IMR-90 (cell line): ENCODE results near the gene PAEP. TPM values are rescaled to one million over a fixed set of nuclear protein-coding genes. Genes with fewer than 3 reads are reported as not detected.

Experiments
- ATAC-seq: fragments of 200-7000 bp; cut with Tn5 transposase; 2 replicates; pipeline ENCODE4 v1.9.1; 2020; ENCODE audit warnings: low read depth, mild to moderate bottlenecking, moderate library complexity
- BruUV-seq: library from RNA; stranded (reverse); fragments of 400-500 nt; replicated peaks from 2 replicates; lab custom pipeline; 2021; lab: Mats Ljungman, UMichigan
- CTCF ChIA-PET: fragments of 300-600 bp; formaldehyde crosslinking; extraction: SDS; loops from one replicate; lab custom pipeline; 2021; ENCODE audit warnings: antibody characterized with exemption; lab: Yijun Ruan, JAX
- POLR2A ChIA-PET: fragments of 300-600 bp; sonication (Branson Sonifier 250); formaldehyde crosslinking; loops from one replicate; lab custom pipeline; 2022; ENCODE audit warnings: antibody characterized with exemption; ENCODE audit not compliant: unreplicated experiment; lab: Charles Lee
- DNase-seq: peaks from one replicate; pipeline ENCODE4 v3.0.0; 2013
- H2AFZ ChIP-seq: replicated peaks from 2 replicates; pipeline ENCODE3; 2013; ENCODE audit warnings: low read length, mild to moderate bottlenecking; ENCODE audit not compliant: poor library complexity
- H2AK5ac ChIP-seq: 2 replicates; pipeline ENCODE4 v1.6.1; 2013; ENCODE audit warnings: low read depth, low read length, inconsistent platforms
- H2AK9ac ChIP-seq: replicated peaks from 2 replicates; pipeline ENCODE3; 2013; ENCODE audit warnings: mild to moderate bottlenecking, low read depth, low read length, moderate library complexity; ENCODE audit not compliant: poor library complexity
- H2BK120ac ChIP-seq: 2 replicates; pipeline ENCODE4 v1.6.1; 2013; ENCODE audit warnings: low read depth, low read length, inconsistent platforms
- H2BK15ac ChIP-seq: 3 replicates; pipeline ENCODE4 v1.6.1; 2013; ENCODE audit warnings: low read depth, low read length, inconsistent platforms
- H2BK20ac ChIP-seq: 2 replicates; pipeline ENCODE4 v1.6.1; 2013; ENCODE audit warnings: low read depth, mild to moderate bottlenecking, inconsistent platforms, low read length, moderate library complexity
- H2BK5ac ChIP-seq: 2 replicates; pipeline ENCODE4 v1.6.1; 2013; ENCODE audit warnings: mild to moderate bottlenecking, low read depth, low read length, inconsistent platforms; ENCODE audit not compliant: poor library complexity, severe bottlenecking
- H3K14ac ChIP-seq: replicated peaks from 2 replicates; pipeline ENCODE4 v1.6.1; 2013; ENCODE audit warnings: low read depth, low read length, inconsistent platforms
- H3K18ac ChIP-seq: 2 replicates; pipeline ENCODE4 v1.6.1; 2013; ENCODE audit warnings: low read depth, low read length, control low read depth
- H3K23ac ChIP-seq: 2 replicates; pipeline ENCODE4 v1.6.1; 2013; ENCODE audit warnings: low read depth, low read length, inconsistent platforms
- H3K27ac ChIP-seq: 2 replicates; pipeline ENCODE4 v1.5.1; 2013; ENCODE audit warnings: mild to moderate bottlenecking, control low read depth, low read length; ENCODE audit not compliant: insufficient read depth
- H3K27me3 ChIP-seq: 2 replicates; pipeline ENCODE4 v1.6.1; 2013; ENCODE audit warnings: low read length; ENCODE audit not compliant: control insufficient read depth, insufficient read depth
- H3K36me3 ChIP-seq: 2 replicates; pipeline ENCODE4 v1.6.1; 2013; ENCODE audit warnings: low read length, mixed read lengths; ENCODE audit not compliant: control insufficient read depth, insufficient read depth
- H3K4ac ChIP-seq: 2 replicates; pipeline ENCODE4 v1.6.1; 2013; ENCODE audit warnings: low read depth, low read length, inconsistent platforms
- H3K4me1 ChIP-seq: 2 replicates; pipeline ENCODE4 v1.6.1; 2013; ENCODE audit warnings: low read length, mixed read lengths; ENCODE audit not compliant: control insufficient read depth, insufficient read depth
- H3K4me2 ChIP-seq: 2 replicates; pipeline ENCODE4 v1.6.1; 2013; ENCODE audit warnings: low read depth, mild to moderate bottlenecking, control low read depth, low read length, moderate library complexity
- H3K4me3 ChIP-seq: 2 replicates; pipeline ENCODE4 v1.5.1; 2013; ENCODE audit warnings: low read depth, mild to moderate bottlenecking, control low read depth, low read length, moderate library complexity; ENCODE audit not compliant: insufficient read depth
- H3K56ac ChIP-seq: 2 replicates; pipeline ENCODE4 v1.6.1; 2013; ENCODE audit warnings: low read length, inconsistent platforms; ENCODE audit not compliant: insufficient read depth; ENCODE audit errors: extremely low read depth
- H3K79me1 ChIP-seq, 2 experiments: 2 replicates each; pipeline ENCODE4 v1.6.1; 2013; ENCODE audit warnings: low read length in 2 of 2, inconsistent platforms in 1 of 2, low read depth in 1 of 2
- H3K9ac ChIP-seq: 2 replicates; pipeline ENCODE4 v1.6.1; 2013; ENCODE audit warnings: low read depth, low read length, control low read depth
- H3K9me1 ChIP-seq: 2 replicates; pipeline ENCODE4 v1.6.1; 2013; ENCODE audit warnings: low read length, inconsistent platforms; ENCODE audit not compliant: insufficient read depth
- H3K9me3 ChIP-seq: 2 replicates; pipeline ENCODE4 v1.6.1; 2013; ENCODE audit warnings: low read length; ENCODE audit not compliant: control insufficient read depth, insufficient read depth
- H4K20me1 ChIP-seq: 2 replicates; pipeline ENCODE4 v1.6.1; 2013; ENCODE audit warnings: low read length, inconsistent platforms; ENCODE audit not compliant: insufficient read depth
- H4K5ac ChIP-seq: 2 replicates; pipeline ENCODE4 v1.6.1; 2013; ENCODE audit warnings: mild to moderate bottlenecking, low read depth, low read length, control low read depth
- H4K8ac ChIP-seq, 2 experiments: 2 replicates each; pipeline ENCODE4 v1.6.1; 2013; ENCODE audit warnings: low read depth in 2 of 2, low read length in 2 of 2, control low read depth in 1 of 2, inconsistent platforms in 1 of 2
- H4K91ac ChIP-seq: 2 replicates; pipeline ENCODE4 v1.6.1; 2013; ENCODE audit warnings: low read depth, low read length, inconsistent platforms; ENCODE audit not compliant: insufficient read depth
- CEBPB ChIP-seq: IDR thresholded peaks from 2 replicates; pipeline ENCODE4 v1.6.1; 2012; ENCODE audit warnings: low read depth, low read length, improper control_type of control experiment
- CHD1 ChIP-seq: IDR thresholded peaks from 2 replicates; pipeline ENCODE4 v1.6.1; 2012; ENCODE audit warnings: low read depth, low read length, improper control_type of control experiment
- FOS ChIP-seq: fragments of 150-350 bp; IDR thresholded peaks from 2 replicates; pipeline ENCODE4 v1.6.1; 2016; ENCODE audit warnings: low read depth, low read length
- MAFK ChIP-seq: IDR thresholded peaks from 2 replicates; pipeline ENCODE4 v1.6.1; 2012; ENCODE audit warnings: low read depth, low read length, improper control_type of control experiment
- MAZ ChIP-seq: IDR thresholded peaks from 2 replicates; pipeline ENCODE4 v1.6.1; 2012; ENCODE audit warnings: low read depth, mild to moderate bottlenecking, low read length, improper control_type of control experiment, moderate library complexity, borderline replicate concordance
- MXI1 ChIP-seq: IDR thresholded peaks from 2 replicates; pipeline ENCODE4 v1.6.1; 2012; ENCODE audit warnings: low read depth, mild to moderate bottlenecking, low read length, moderate library complexity, borderline replicate concordance
- NFE2L2 ChIP-seq: fragments of 150-350 bp; IDR thresholded peaks from 2 replicates; pipeline ENCODE4 v1.6.1; 2016; ENCODE audit warnings: low read depth, mild to moderate bottlenecking, low read length
- RAD21 ChIP-seq: IDR thresholded peaks from 2 replicates; pipeline ENCODE4 v1.6.1; 2012; ENCODE audit warnings: low read length, improper control_type of control experiment
- SMC3 ChIP-seq: fragments of 150-350 bp; IDR thresholded peaks from 2 replicates; pipeline ENCODE4 v1.6.1; 2016; ENCODE audit warnings: low read depth, mild to moderate bottlenecking, antibody characterized with exemption, low read length, moderate library complexity
- WGBS, 2 experiments: methylation state at CpG; one replicate each; pipeline versions ENCODE4 v1.1.5 to v1.1.7; 2013; ENCODE audit warnings: missing lambda C conversion rate in 2 of 2; ENCODE audit not compliant: insufficient read length in 1 of 2; ENCODE audit errors: extremely low coverage in 2 of 2; 5-methylcytosine and 5-hydroxymethylcytosine counted together
- dilution Hi-C: fragments of 300-500 bp; cut with HindIII; formaldehyde crosslinking; loops from one replicate; pipeline ENCODE4 v1.14.3; 2018; ENCODE audit warnings: low sequenced_read_pairs; ENCODE audit not compliant: unreplicated experiment
- in situ Hi-C: fragments of 300-500 bp; cut with MboI; formaldehyde crosslinking; loops from 3 replicates; pipeline ENCODE4 v1.14.3; 2019; ENCODE audit warnings: low sequenced_read_pairs, inconsistent platforms, mixed read lengths
- intact Hi-C: fragments of 100-400 bp; cut with micrococcal nuclease; formaldehyde crosslinking; loops from 2 replicates; pipeline ENCODE4 v1.10.0; 2022
- polyA plus RNA-seq, 3 experiments: library from polyadenylated mRNA; depleted of rRNA; stranded (reverse); fragments of >200 nt; gene quantifications; 2 replicates each; pipeline ENCODE4 v1.2.3, GENCODE V29; 2012; ENCODE audit warnings: low replicate concordance in 1 of 3
- total RNA-seq: library from RNA; depleted of rRNA; stranded (reverse); fragments of >200 nt; gene quantifications from 2 replicates; pipeline ENCODE4 v1.2.3, GENCODE V29; 2012

Gene PAEP
- total and polyA plus RNA-seq, 2 of the 4 experiments (the other 2 are of a cell fraction): not detected

GRCh38 chr9:135606885-135607259 lies 45.3 kb downstream of the PAEP start:
- Histone ChIP-seq H4K5ac (no peak overlapping the region), H3K4me1 (no peaks in the 10 kb centered on the region), H2BK15ac (no peak overlapping the region), H3K27ac (no peak overlapping the region), H3K79me1 (no peaks in the 10 kb centered on the region), H3K9me1 (no peaks in the 10 kb centered on the region), H4K91ac (no peak overlapping the region), H2BK20ac (no peak overlapping the region), H3K56ac (no peak overlapping the region), H3K23ac (no peak overlapping the region), H2BK5ac (no peak overlapping the region), H3K9ac (no peak overlapping the region), H2AFZ (no peak overlapping the region), H3K4me2 (no peak overlapping the region), H3K4me3 (no peak overlapping the region), H4K20me1 (no peaks in the 10 kb centered on the region), H2AK5ac (no peak overlapping the region), H3K27me3 (no peaks in the 10 kb centered on the region; the same call in 1 of the 2 replicates), H2BK120ac (no peak overlapping the region), H3K14ac (no peak overlapping the region), H3K4ac (no peak overlapping the region), H3K36me3 (no peaks in the 10 kb centered on the region), H4K8ac (no peak overlapping the region), H3K18ac (no peak overlapping the region), H2AK9ac (no peak overlapping the region), H3K9me3 (no peaks in the 10 kb centered on the region)
- POLR2A ChIA-PET: no interaction called here
- WGBS, 2 experiments: 70% methylated on average over 6 of the region's 11 CpGs; no CpG with 5 or more reads in 1 of the 2 experiments
- dilution Hi-C loops: no loop called here
- ATAC-seq: no peak
- in situ Hi-C loops: loop anchor here (25.0 kb wide), 1 partner anchor 330 kb away; no protein-coding TSS in a partner anchor
- DNase-seq: no peak
- TF ChIP-seq MXI1 (no peak), NFE2L2 (no peak), FOS (no peak), MAFK (no peak), CEBPB (no peak), SMC3 (no peak), MAZ (no peak), CHD1 (no peak), RAD21 (no peak)
- no TSS peak for BruUV-seq
- intact Hi-C loops: loop anchor here (10.0 kb wide), 1 partner anchor 188 kb away; no protein-coding TSS in a partner anchor
- CTCF ChIA-PET: no interaction called here
